Activated CD4-positive, alpha-beta T cell treated with anti-CD3 and anti-CD28 coated beads, Interleukin-2, amount 50 U/mL, for 24 hours (primary cell): ENCODE data around the gene TEX10.
"Not testable (repeated sequence)": the region's sequence is repeated elsewhere in the genome, so short reads cannot be mapped to it uniquely, and the experiment has no call there.

Source experiments
- DNase-seq, 2 donors: peaks; one replicate each; pipeline ENCODE4 v3.0.0-alpha.2; 2020; ENCODE audit warnings: low read depth in 1 of 2, low spot score in 1 of 2

TEX10 gene

GRCh38 chr9:100352727-100353505 is at the start of gene TEX10:
TEX10 (minus strand) TSS chr9:100352942; CDS start chr9:100349363, 3,579 bp downstream.
- peak; percentile 72 to 82 for DNase-seq

GRCh38 chr9:100401042-100401441 is 48.3 kb upstream of the TEX10 start:
- DNase-seq, result no peak

- DNase-seq, result no peak
These were observed 45.0 kb upstream of the TEX10 start for GRCh38 chr9:100397529-100398266.

- DNase-seq, result no peak
These were observed 44.0 kb upstream of the TEX10 start for GRCh38 chr9:100396769-100397168.

- DNase-seq, result no peak
These were observed 42.1 kb upstream of the TEX10 start for GRCh38 chr9:100394816-100395215.

GRCh38 chr9:100394032-100394695 is 41.4 kb upstream of the TEX10 start:
- no peak for DNase-seq

- not testable (repeated sequence) for DNase-seq
These were observed 40.2 kb upstream of the TEX10 start for GRCh38 chr9:100392989-100393388.

- no peak for DNase-seq
These were observed 27.1 kb upstream of the TEX10 start for GRCh38 chr9:100379862-100380261.

GRCh38 chr9:100377015-100377414 is 24.3 kb upstream of the TEX10 start:
- no peak for DNase-seq

- DNase-seq, result no peak
These were observed 22.9 kb upstream of the TEX10 start for GRCh38 chr9:100375658-100376057.

- DNase-seq, result no peak
These were observed 19.9 kb upstream of the TEX10 start for GRCh38 chr9:100372648-100373047.

- DNase-seq, result no peak
These were observed 17.5 kb upstream of the TEX10 start for GRCh38 chr9:100370064-100370723.

- DNase-seq, result no peak
These were observed 15.9 kb upstream of the TEX10 start for GRCh38 chr9:100368672-100369071.

- no peak for DNase-seq
These were observed 13.4 kb upstream of the TEX10 start for GRCh38 chr9:100366121-100366520.

GRCh38 chr9:100364013-100364412 is 11.3 kb upstream of the TEX10 start:
- no peak for DNase-seq

- no peak for DNase-seq
These were observed 6.3 kb upstream of the TEX10 start for GRCh38 chr9:100359057-100359456.

- DNase-seq, result no peak
These were observed 4.8 kb upstream of the TEX10 start for GRCh38 chr9:100357501-100357900.

- DNase-seq, result no peak
These were observed 2.8 kb upstream of the TEX10 start for GRCh38 chr9:100355561-100355960.

- DNase-seq, result no peak
These were observed 1.5 kb upstream of the TEX10 start for GRCh38 chr9:100354121-100354800.

GRCh38 chr9:100352201-100352726 is 478 bp downstream of the TEX10 start:
- peak in 1 of 2 donors; percentile 4 for DNase-seq

GRCh38 chr9:100351508-100351907 is 1.2 kb downstream of the TEX10 start:
- DNase-seq, result no peak
